ENCODE results near the gene MCL1. TPM values are rescaled to one million over a fixed set of nuclear protein-coding genes. Genes with fewer than 3 reads are reported as not detected.

MCL1 gene
- total RNA-seq, 3 donors from 2014 or later (not counting 1 experiment from before 2014, with no cell fraction given), result 929 to 1,396 (median 938) TPM

DNA sequence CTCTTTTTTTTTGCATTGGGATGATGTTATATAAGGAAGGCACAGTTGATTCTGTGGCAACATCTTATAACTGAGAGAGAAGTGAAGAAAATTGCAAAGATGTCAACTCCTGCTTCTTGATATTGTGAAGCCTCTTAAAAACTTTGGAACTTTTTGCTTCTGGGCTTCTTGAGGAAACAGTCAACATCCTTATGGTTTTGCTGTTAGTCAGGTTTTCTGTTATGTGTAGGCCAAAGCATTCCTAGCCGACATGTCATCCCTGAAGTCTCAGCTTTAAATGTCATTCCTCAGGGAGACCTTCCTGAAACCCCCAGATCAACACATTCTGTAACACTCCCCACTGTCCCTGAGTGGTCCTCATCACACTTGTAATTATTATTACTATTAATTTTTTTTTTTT, 51.2 kb downstream of the MCL1 start:
- H3K36me3 ChIP-seq (ENCODE audit: control insufficient read depth, insufficient read depth, low read length), result no peaks in the 10 kb centered on the region
- no peak overlapping the region for H3K4me3 Mint-ChIP-seq
- H3K4me1 Mint-ChIP-seq, result no peaks in the 10 kb centered on the region
- H3K9me3 ChIP-seq (ENCODE audit: control insufficient read depth, insufficient read depth, low read length), result no peaks in the 10 kb centered on the region
- DNase-seq (no peak), ATAC-seq (no peak)
- no peaks in the 10 kb centered on the region for H3K36me3 Mint-ChIP-seq
- TF ChIP-seq, protein P1, sequence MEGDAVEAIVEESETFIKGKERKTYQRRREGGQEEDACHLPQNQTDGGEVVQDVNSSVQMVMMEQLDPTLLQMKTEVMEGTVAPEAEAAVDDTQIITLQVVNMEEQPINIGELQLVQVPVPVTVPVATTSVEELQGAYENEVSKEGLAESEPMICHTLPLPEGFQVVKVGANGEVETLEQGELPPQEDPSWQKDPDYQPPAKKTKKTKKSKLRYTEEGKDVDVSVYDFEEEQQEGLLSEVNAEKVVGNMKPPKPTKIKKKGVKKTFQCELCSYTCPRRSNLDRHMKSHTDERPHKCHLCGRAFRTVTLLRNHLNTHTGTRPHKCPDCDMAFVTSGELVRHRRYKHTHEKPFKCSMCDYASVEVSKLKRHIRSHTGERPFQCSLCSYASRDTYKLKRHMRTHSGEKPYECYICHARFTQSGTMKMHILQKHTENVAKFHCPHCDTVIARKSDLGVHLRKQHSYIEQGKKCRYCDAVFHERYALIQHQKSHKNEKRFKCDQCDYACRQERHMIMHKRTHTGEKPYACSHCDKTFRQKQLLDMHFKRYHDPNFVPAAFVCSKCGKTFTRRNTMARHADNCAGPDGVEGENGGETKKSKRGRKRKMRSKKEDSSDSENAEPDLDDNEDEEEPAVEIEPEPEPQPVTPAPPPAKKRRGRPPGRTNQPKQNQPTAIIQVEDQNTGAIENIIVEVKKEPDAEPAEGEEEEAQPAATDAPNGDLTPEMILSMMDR (IDR thresholded peaks at IDR 0.05), result no peak
- no peaks in the 10 kb centered on the region for H3K4me1 ChIP-seq (ENCODE audit: control insufficient read depth, insufficient read depth, low read length)
- no peak overlapping the region for H3K4me3 ChIP-seq (ENCODE audit: low read length)
- intact Hi-C loops (cut with micrococcal nuclease), result no loop called here
- no peaks in the 10 kb centered on the region for H3K27me3 Mint-ChIP-seq (ENCODE audit: low read depth in 2 of 2)
- H3K27ac Mint-ChIP-seq, result no peak overlapping the region
- 93% methylated on average over 1 of the region's 1 CpG for WGBS (ENCODE audit: insufficient coverage)
- H3K9me3 Mint-ChIP-seq, result no peaks in the 10 kb centered on the region
- H3K27me3 ChIP-seq (ENCODE audit: control insufficient read depth, insufficient read depth, low read length), result no peaks in the 10 kb centered on the region
- no peak overlapping the region for H3K27ac ChIP-seq (ENCODE audit: low read length)

DNA sequence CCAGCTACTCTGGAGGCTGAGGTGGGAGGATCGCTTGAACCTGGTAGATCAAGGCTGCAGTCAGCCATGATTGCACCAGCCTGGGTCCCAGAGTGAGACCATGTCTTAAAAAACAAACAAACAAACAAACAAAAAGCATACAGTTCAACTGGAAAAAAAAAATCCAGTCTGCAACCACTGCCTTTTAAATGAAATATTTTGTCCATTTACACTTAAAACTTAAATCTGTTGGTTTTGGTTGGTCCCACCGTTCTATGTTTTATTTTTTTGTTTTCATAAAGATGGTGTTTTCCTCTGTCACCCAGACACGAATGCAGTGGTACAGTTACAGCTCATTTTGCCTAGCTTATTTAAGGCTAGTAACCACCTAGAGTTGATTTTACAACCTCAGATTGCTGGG, 54.1 kb downstream of the MCL1 start:
- no peak overlapping the region for H3K27ac ChIP-seq (ENCODE audit: low read length)
- no peaks in the 10 kb centered on the region for H3K27me3 ChIP-seq (ENCODE audit: control insufficient read depth, insufficient read depth, low read length)
- no peaks in the 10 kb centered on the region for H3K36me3 ChIP-seq (ENCODE audit: control insufficient read depth, insufficient read depth, low read length)
- H3K27ac Mint-ChIP-seq, result no peak overlapping the region
- no peaks in the 10 kb centered on the region for H3K9me3 ChIP-seq (ENCODE audit: control insufficient read depth, insufficient read depth, low read length)
- H3K27me3 Mint-ChIP-seq (ENCODE audit: low read depth in 2 of 2), result no peaks in the 10 kb centered on the region
- no peak for DNase-seq
- H3K36me3 Mint-ChIP-seq, result no peaks in the 10 kb centered on the region
- TF ChIP-seq, protein P1 (IDR thresholded peaks at IDR 0.05), result no peak
- intact Hi-C loops (cut with micrococcal nuclease), result no loop called here
- WGBS (ENCODE audit: insufficient coverage), result 89% methylated on average over 2 of the region's 3 CpGs
- H3K9me3 Mint-ChIP-seq, result no peaks in the 10 kb centered on the region
- H3K4me1 Mint-ChIP-seq, result no peaks in the 10 kb centered on the region
- no peak overlapping the region for H3K4me3 ChIP-seq (ENCODE audit: low read length)
- ATAC-seq, result no peak
- H3K4me1 ChIP-seq (ENCODE audit: control insufficient read depth, insufficient read depth, low read length), result no peaks in the 10 kb centered on the region
- no peak overlapping the region for H3K4me3 Mint-ChIP-seq

Other genes starting within 250 kb of the MCL1 start
- 10 to 100 TPM; 30.3 to 38.8 (median 34.0) TPM for gene RPRD2, start 215.5 kb downstream of the MCL1 start, total RNA-seq
- 10 to 100 TPM; 34.7 to 50.0 (median 44.9) TPM for gene TARS2, start 92.2 kb downstream of the MCL1 start, total RNA-seq
- gene ECM1, start 71.5 kb downstream of the MCL1 start, total RNA-seq, result under 1 TPM in 2 of 3 donors, not detected in 1; 0.42 to 0.43 TPM
- not detected for gene FALEC, start 63.9 kb downstream of the MCL1 start, total RNA-seq
- gene ADAMTSL4, start 30.2 kb downstream of the MCL1 start, total RNA-seq, result 1 to 10 TPM; 1.7 to 2.9 (median 2.9) TPM
- 100 to 1,000 TPM; 185 to 228 (median 220) TPM for gene ENSA, start 50.0 kb upstream of the MCL1 start, total RNA-seq
- 10 to 100 TPM in 2 of 3 donors, 1 to 10 TPM in 1; 6.2 to 13.6 (median 10.3) TPM for gene GOLPH3L, start 117.5 kb upstream of the MCL1 start, total RNA-seq
- gene HORMAD1, start 141.3 kb upstream of the MCL1 start, total RNA-seq, result under 1 TPM in 2 of 3 donors, not detected in 1; 0.57 to 0.65 TPM
- gene CTSS, start 186.2 kb upstream of the MCL1 start, total RNA-seq, result 100 to 1,000 TPM; 169 to 245 (median 229) TPM
- 10 to 100 TPM in 1 of 3 donors, 1 to 10 TPM in 2; 9.1 to 11.0 (median 9.1) TPM for gene CTSK, start 228.7 kb upstream of the MCL1 start, total RNA-seq